ENCODE data around the gene RNF34.
"Not testable (repeated sequence)": the region's sequence is repeated elsewhere in the genome, so short reads cannot be mapped to it uniquely, and the experiment has no call there.

The RNF34 gene, protein sequence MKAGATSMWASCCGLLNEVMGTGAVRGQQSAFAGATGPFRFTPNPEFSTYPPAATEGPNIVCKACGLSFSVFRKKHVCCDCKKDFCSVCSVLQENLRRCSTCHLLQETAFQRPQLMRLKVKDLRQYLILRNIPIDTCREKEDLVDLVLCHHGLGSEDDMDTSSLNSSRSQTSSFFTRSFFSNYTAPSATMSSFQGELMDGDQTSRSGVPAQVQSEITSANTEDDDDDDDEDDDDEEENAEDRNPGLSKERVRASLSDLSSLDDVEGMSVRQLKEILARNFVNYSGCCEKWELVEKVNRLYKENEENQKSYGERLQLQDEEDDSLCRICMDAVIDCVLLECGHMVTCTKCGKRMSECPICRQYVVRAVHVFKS

DNA sequence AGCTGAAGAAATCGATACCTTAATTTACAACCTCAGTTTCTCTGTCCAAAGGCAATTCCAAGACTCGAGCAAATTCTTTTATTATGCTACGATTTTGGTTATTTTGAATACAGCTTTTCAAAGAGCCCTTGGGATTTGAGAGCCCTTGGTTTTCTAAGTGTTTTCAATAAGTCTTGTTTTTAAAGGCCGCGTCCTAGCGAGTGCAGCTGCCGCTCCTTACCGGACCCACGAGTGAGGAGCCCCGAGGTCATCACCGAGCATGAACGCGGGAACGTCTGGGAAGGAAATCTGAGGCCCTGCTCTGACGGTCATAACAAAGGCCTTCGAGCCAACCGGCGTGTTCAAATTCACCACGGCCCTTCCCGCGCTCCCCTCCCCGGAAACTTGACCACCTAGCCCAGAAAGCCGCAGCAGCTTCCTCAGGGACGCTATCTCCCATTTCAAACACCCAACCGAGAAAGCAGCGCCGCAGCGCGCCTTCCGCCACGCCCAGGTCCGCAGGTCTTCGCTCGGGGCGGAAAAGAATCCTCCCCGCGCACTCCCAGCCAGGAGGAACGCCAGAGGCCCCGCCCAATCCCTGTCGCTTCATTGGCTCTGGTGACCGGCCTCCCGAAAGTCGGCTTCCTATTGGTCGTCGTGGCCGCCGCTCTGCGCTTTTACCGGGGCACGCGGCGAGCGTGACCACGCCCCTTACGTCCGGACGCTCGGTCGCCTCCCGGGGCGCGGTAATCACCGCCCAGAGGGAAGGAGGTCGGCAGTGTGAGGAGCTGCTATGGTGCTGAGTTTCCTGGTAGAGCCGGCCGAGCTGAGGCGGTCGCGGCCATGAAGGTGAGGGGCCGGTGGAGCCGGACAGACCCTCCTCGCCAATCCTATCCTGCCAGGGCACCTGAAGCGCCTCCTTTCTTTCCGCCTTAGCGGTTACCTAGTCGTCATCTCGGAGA, at the start of gene RNF34:
Gene RNF34, plus strand, starts transcription at position 728 of the 941 bp plus-strand sequence. Its CDS starts 95 bp downstream, at position 823.
- DNase-seq (ENCODE audit: low read depth, low spot score): peak; percentile 81
- H3K27ac ChIP-seq: peak within 1 kb of the TSS; percentile 77

DNA sequence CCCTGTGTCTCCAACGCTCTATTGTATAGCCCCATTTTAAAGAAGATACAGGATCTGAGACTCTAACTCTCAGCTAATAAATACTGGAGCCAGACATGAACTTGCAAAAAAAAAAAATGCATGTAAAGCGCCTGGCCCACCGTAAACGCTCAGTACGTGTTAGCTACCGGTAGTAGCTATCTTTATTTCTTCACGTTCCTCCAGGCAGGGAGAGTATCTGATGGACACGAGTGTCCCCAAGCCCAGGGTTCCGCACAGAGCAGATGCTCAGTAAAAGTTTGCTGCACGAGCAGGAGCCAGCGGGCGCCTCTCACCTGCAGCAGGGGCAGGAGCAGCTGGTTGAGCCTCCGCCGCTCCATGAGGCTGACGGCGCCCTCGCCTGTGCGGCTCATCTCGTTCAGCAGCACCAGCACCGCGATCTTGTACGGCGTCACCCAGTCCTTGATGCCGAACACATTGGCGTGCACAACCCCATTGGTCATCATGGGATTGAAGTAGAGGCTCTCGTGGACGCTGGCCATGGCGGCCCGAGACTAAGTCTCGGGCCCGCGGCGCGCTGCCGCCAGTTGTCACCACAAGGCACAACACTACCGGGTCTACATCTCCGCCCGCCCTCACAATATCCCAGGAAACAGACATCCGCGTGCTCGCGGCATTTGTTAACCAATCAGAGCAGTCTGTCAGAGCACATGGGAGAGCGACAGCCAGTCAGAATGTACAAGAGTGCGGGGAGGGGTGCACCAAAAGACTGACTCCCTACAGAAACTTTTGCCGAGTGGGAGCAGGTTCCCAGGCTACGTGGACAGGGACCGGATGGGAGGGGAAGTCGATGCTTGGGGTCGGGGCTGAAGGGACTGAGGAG, 47.9 kb upstream of the RNF34 start, which contains the start of gene ANAPC5:
Gene ANAPC5, minus strand, starts transcription at position 592 of the 862 bp plus-strand sequence. Its CDS starts 71 bp downstream, at position 521.
- H3K27ac ChIP-seq: peak within 1 kb of the TSS; percentile 68
- peak; percentile 95 for DNase-seq (ENCODE audit: low read depth, low spot score)

DNA sequence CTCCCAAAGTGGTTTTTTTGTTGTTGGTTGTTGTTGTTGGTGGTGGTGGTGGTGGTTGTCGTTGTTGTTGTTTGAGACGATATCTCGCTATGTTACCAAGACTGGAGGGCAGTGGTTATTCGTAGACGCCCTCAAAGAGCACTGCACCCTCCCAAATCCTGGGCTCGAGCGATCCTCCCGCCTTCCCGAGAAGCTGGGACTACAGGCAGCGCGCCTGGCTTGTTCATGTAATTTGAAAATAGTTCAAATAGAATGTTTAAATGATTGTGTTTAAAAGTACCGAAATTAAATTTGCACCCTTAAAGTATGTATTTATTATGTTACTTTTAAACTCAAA, 47.3 kb upstream of the RNF34 start:
- no peak for DNase-seq (ENCODE audit: low read depth, low spot score)
- H3K27ac ChIP-seq: peak overlapping the region; percentile 68

DNA sequence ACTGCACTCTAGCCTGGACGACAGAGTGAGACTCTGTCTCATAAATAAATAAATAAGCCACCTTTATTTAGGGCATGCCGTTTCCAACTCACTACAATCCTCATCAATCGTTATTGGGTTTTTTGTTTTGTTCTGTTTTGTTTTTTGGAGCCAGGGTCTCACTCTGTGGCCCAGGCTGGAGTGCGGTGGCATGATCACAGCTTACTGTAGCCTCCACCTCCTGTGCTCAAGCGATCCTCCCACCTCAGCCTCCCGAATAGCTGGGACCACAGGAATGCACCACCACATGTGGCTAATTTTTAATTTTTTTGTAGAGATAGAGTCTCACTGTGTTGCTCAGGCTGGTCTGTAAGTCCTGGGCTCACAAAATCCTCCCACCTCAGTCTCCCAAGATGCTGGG, 44.1 kb upstream of the RNF34 start:
- H3K27ac ChIP-seq: no peak overlapping the region
- no peak for DNase-seq (ENCODE audit: low read depth, low spot score)

DNA sequence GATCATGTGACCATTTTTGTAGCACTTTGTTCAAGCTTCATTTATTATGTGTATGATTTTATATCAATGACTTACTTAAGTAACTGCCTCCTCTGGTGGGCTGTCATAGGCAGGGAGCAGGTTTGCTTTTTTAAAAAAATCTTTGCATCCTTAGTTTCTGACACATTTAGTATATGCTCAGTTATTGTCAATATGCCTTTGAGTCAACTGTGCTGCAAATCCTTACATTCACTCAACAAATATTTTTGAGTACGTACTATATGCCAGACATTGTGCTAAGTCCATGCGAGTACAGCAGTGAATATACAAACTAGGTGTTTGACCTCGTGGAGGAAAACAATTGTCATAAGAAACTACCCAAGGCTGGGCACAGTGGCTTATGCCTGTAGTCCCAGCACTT, 43.3 kb upstream of the RNF34 start:
- H3K27ac ChIP-seq: no peak overlapping the region
- no peak for DNase-seq (ENCODE audit: low read depth, low spot score)

DNA sequence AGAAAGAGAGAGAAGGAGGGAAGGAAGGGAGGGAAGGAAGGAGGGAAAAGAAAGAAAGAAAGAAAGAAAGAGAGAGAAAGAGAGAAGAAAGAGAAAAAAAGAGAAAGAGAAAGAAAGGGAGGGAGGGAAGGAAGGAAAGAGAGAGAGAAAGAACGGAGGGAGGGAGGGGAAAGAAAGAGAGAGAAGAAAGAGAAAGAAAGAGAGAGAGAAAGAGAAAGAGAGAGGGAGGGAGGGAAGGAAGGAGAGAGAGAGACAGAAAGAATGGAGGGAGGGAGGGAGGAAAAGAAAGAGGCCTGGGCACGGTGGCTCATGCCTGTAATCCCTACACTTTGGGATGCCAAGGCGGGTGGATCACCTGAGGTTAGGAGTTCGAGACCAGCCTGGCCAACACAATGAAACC, 42.6 kb upstream of the RNF34 start:
- no peak for DNase-seq (ENCODE audit: low read depth, low spot score)
- no peak overlapping the region for H3K27ac ChIP-seq

DNA sequence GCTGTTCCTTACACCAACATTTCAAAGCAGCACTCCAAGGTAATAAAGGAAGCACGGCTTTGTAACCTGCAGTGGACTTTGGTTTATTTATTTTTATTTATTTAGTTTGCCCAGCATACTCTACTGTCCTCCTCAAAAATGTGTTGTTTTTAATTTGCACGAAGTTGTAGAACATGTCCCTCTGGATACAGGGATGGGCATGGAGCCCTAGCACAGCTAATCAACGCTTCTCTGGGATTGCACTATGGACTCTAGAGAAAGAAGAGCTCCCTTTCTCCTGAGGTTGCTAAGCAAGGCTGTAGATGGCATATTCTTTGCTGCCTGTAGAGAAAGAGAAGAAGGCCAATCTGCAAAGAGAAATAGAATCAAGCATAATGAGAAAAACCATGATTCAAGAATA, 41.8 kb upstream of the RNF34 start:
- no peak overlapping the region for H3K27ac ChIP-seq
- no peak for DNase-seq (ENCODE audit: low read depth, low spot score)

DNA sequence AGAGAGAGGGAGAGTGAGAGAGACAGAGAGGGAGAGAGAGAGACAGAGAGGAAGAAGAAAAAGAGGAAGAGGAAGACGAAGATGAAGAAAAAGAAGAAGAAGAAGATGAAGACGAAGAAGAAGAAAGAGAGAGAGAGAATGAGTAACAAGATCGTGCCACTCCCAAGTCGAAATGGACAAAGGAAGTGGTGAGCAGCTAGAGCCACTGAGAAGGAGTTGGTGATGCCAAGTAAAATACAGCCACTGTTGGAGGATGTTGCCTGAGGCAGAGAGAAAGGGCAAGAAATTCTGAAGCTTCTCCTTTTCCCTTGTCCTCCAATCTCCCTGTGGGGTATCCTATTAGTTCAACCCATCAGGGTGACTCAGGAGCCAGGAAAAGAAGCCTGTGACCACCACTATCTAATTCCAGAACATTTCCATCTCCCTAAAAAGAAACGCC, 35.2 kb upstream of the RNF34 start:
- DNase-seq (ENCODE audit: low read depth, low spot score): no peak
- no peak overlapping the region for H3K27ac ChIP-seq

DNA sequence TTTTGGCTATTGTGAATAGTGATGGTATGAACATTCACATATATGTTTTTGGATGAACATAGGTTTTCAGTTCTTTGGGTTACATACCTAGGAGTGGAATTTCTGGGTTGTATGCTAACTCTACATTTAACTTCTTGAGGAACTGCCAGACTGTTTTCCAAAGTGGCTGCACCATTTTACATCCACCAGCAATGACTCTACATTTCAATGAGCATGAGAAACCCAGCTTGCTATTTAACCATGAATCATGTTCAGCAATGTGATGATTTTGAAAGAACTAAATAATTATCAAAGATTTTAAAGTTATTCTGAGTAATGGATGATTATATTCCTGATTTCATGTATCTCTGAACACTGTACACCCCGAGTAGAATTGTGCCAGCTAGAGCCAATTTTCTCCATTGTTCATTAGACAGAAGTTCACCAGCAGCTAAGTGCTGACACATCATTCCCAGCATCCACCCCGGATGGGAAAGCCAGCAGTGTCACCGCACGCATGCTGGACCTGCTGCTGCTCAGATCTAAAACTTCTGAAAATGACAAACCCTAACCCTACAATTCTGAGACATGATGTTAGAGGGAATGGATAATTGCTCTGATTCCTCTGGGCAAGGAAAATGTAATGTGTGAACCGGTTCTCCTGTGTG, 34.4 kb upstream of the RNF34 start:
- H3K27ac ChIP-seq: no peak overlapping the region
- DNase-seq (ENCODE audit: low read depth, low spot score): no peak

DNA sequence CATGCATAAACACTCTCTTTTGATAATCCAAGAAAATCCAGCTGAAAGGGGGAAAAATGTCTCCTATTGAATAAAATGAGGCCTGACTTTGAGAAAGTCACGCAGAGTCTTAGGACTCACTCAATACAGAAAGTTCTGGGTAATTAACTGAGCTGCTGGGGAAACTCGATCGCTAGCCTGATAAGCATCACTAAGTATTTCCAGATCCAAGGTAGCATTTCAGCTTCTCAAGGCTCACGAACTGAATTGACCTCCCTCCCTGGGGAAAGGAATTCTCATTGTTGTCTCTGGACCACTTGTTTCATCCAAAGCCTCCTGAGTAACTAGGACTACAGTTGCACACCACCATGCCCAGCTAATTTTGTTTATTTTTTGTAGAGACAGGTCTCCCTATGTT, 33.9 kb upstream of the RNF34 start:
- no peak overlapping the region for H3K27ac ChIP-seq
- no peak for DNase-seq (ENCODE audit: low read depth, low spot score)

DNA sequence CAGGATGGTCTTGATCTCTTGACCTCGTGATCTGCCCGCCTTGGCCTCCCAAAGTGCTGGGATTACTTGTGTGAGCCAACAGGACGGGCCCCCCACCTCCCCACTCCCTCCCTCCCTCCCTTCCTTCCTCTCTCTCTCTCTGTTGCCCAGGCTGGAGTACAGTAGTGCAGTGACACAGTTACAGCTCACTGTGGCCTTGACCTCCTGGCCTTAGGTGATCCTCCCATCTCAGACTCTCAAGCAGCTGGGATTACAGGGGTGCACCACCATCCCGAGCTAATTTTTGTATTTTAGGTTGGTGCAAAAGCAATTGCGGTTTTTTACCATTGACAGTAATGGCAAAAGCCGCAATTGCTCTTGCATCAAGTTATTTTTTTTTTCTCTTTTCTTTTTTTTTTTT, 28.5 kb upstream of the RNF34 start:
- H3K27ac ChIP-seq: no peak overlapping the region
- DNase-seq (ENCODE audit: low read depth, low spot score): no peak

DNA sequence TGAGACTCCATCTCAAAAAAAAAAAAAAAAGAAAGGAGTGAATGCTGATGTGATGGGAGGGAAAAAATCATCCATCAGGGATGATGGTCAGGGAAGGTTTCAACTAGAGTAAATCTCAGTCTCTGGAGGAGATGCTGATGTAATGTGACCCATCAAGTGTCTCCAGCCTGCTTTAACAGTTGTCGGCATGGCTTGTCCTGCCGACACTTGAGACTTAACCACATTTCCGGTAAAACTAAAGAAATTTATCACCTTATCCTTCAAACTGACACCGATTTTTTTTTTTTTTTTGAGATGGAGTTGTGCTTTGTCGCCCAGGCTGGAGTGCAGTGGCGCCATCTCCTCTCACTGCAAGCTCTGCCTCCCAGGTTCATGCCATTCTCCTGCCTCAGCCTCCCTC, 26.2 kb upstream of the RNF34 start:
- no peak for DNase-seq (ENCODE audit: low read depth, low spot score)
- no peak overlapping the region for H3K27ac ChIP-seq

DNA sequence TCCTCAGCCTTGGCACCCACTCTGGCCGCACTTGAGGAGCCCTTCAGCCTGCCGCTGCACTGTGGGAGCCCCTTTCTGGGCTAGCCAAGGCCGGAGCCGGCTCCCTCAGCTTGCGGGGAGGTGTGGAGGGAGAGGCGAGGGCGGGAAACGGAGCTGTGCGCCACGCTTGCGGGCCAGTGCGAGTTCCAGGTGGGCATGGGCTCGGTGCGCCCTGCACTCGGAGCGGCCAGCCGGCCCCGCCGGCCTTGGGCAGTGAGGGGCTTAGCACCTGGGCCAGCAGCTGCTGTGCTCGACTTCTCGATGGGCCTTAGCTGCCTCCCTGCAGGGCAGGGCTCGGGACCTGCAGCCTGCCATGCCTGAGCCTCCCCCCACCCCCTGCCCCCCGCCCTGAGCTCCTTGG, 25.6 kb upstream of the RNF34 start:
- H3K27ac ChIP-seq; DNase-seq (ENCODE audit: low read depth, low spot score): not testable (repeated sequence)

DNA sequence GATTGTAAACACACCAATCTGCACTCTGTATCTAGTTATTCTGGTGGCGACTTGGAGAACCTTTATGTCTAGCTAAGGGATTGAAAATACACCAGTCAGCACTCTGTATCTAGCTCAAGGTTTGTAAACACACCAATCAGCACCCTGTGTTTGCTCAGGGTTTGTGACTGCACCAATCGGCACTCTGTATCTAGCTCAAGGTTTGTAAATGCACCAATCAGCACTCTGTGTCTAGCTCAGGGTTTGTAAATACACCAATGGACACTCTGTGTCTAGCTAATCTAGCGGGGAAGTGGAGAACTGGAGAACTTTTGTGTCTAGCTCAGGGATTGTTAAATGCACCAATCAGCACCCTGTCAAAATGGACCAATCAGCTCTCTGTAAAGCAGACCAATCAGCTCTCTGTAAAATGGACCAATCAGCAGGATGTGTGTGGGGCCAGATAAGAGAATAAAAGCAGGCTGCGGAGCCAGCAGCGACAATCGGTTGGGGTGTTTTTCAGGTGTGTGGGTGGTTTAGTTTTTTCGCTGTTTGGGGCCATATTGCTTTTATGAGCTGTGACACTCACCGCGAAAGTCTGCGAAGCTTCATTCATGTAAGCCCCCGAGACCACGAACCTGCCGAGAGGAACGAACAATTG, 24.9 kb upstream of the RNF34 start:
- not testable (repeated sequence) for H3K27ac ChIP-seq; DNase-seq (ENCODE audit: low read depth, low spot score)

DNA sequence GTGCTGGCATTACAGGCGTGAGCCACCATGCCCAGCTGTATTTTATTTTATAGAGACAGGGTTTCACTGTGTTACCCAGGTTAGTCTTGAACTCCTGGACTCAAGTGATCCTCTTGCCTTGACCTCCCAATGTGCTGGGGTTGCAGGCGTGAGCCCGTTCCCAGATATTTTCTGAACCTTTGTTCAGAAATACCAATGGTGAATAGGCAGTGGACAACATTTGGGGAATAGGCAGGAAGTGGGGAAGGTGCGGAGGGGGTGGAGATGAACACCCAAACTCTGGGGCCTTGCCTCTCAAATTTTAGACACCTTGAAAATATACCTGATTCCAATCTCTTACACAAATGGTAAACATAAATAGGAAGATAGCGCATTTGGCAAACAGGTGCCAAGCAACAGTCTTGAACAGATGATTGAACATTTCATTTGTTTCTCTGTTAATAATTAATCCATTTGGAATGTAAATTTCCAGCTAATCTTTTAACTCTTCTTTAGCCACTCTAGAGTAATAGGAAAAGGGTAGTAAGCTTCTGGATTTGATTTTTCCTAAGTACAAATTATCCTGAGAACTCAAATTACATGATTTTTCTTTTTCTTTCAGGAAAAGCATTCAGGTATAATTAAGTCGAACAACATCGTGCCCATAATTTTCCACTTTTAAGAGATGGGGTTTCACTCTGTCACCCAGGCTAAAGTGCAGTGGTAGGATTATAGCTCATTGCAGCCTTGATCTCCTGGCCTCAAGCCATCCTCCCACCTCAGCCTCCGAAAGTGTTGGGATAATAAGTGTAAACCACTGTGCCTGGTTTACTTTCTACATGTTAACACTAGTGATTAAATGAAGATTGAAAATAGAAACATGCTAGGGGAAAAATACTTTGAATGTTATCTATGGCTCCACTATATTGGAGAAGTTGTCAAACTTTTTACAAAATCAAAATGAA, 22.9 kb upstream of the RNF34 start:
- no peak overlapping the region for H3K27ac ChIP-seq
- DNase-seq (ENCODE audit: low read depth, low spot score): no peak

DNA sequence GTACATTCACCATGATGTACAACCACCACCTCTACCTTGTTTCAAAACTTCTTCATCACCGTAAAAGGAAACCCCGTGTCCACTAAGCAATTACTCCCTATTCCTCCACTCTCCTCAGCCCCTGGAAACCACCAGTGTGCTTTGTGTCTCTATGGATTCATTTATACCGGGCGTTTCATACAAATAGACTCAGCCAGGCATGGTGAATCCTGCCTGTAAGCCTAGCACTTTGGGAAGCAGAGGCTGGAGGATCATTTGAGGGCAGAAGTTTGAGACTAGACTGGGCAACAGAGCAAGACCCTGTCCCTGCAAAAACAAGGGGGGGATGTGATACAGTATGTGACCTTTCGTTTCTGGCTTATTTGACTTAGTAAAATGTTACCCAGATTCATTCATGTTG, 21.2 kb upstream of the RNF34 start:
- no peak overlapping the region for H3K27ac ChIP-seq
- no peak for DNase-seq (ENCODE audit: low read depth, low spot score)

DNA sequence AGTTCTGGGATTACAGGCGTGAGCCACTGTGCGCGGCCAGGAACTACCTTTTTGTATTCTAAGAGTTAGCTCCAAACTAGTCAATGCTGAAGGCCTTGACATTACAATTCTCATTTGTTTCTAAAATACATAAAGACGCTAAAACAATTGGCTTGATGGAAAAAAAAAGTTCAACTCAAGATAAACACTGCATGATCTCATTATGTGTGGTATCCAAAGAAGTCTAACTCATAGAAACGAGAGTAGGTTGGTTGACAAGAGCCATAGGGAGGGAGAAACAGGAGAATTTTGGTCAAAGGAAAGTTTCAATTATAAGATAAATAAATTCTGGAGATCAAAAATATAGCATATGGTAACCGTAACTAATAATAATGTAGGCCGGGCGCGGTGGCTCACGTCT, 20.0 kb upstream of the RNF34 start:
- DNase-seq (ENCODE audit: low read depth, low spot score): no peak
- H3K27ac ChIP-seq: no peak overlapping the region

DNA sequence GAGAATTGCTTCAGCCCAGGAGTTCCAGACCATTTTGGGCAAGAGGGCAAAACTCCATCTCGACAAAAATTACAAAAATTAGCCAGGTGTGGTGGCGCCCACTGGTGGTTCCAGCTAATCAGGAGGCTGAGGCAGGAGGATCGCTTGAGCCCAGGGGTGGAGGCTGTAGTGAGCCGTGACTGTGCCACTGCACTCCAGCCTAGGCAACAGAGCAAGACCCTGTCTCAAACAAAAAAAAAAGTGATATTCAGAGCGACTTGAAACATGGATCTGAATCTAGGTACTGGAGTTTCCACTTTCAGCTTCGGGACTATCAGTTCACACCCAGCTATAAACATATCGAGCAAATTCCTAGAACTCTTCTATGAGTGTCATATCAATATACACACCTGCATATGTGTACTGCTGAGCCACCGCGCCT, 16.3 kb upstream of the RNF34 start:
- no peak for DNase-seq (ENCODE audit: low read depth, low spot score)
- H3K27ac ChIP-seq: no peak overlapping the region

All from epithelial cell of prostate (primary cell).